Activated T-cell treated with anti-CD3 and anti-CD28 coated beads, Interleukin-2, amount 50 U/mL, for 72 hours (primary cell): ENCODE results near the gene RPL35A. TPM values are rescaled to one million over a fixed set of nuclear protein-coding genes. Genes with fewer than 3 reads are reported as not detected.
"Not testable (repeated sequence)": the region's sequence is repeated elsewhere in the genome, so short reads cannot be mapped to it uniquely, and the experiment has no call there.

Source experiments
- ATAC-seq, 2 donors: fragments of 150-1000 bp; cut with Tn5 transposase; replicated peaks in 1 of 2; 2 replicates each; pipeline ENCODE4 v1.10.0; 2021; ENCODE audit warnings: moderate library complexity in 2 of 2, mild to moderate bottlenecking in 1 of 2
- DNase-seq, 2 donors: peaks; one replicate each; pipeline ENCODE4 v3.0.0; 2021 to 2022; ENCODE audit warnings: mixed read lengths in 1 of 2
- H3K27ac Mint-ChIP-seq: one replicate; pipeline ENCODE4 v1.8.0; 2022; ENCODE audit warnings: mild to moderate bottlenecking, moderate library complexity, mixed read lengths
- H3K27me3 Mint-ChIP-seq: one replicate; pipeline ENCODE4 v1.8.0; 2022; ENCODE audit warnings: low read depth, mixed read lengths
- H3K36me3 Mint-ChIP-seq, 2 donors: one replicate each; pipeline ENCODE4 v1.8.0; 2022; ENCODE audit warnings: mixed read lengths in 2 of 2, mild to moderate bottlenecking in 1 of 2; ENCODE audit not compliant: insufficient read depth in 2 of 2
- H3K4me1 Mint-ChIP-seq: one replicate; pipeline ENCODE4 v1.8.0; 2022; ENCODE audit warnings: low read depth, mixed read lengths
- H3K4me3 Mint-ChIP-seq, 2 donors: one replicate each; pipeline ENCODE4 v1.8.0; 2022; ENCODE audit warnings: mild to moderate bottlenecking in 2 of 2, mixed read lengths in 2 of 2, moderate library complexity in 2 of 2
- H3K9me3 Mint-ChIP-seq, 2 donors: one replicate each; pipeline ENCODE4 v1.8.0; 2022; ENCODE audit warnings: mixed read lengths in 2 of 2
- total RNA-seq, 2 donors: library from RNA; stranded (reverse); gene quantifications; one replicate each; pipeline ENCODE4 v1.2.3, GENCODE V29; 2022

The RPL35A gene
- total RNA-seq, 2 donors from 2014 or later: 1,788 to 1,874 TPM

GRCh38 chr3:197958346-197958745 lies 8.4 kb downstream of the RPL35A start:
- peaks cover 73% of the 10 kb centered on the region for H3K4me1 Mint-ChIP-seq
- peak overlapping the region; percentile 5 for H3K27ac Mint-ChIP-seq
- H3K4me3 Mint-ChIP-seq: peak overlapping the region; percentile 89 to 94
- DNase-seq (no peak), ATAC-seq (no peak)
- H3K9me3 Mint-ChIP-seq: no peaks in the 10 kb centered on the region
- no peaks in the 10 kb centered on the region for H3K27me3 Mint-ChIP-seq
- peaks cover 9 to 30% of the 10 kb centered on the region in 2 donors for H3K36me3 Mint-ChIP-seq

- not testable (repeated sequence) for ATAC-seq, H3K27me3 Mint-ChIP-seq, H3K9me3 Mint-ChIP-seq, DNase-seq
- peak overlapping the region; percentile 89 to 94 for H3K4me3 Mint-ChIP-seq
- H3K27ac Mint-ChIP-seq: peak overlapping the region; percentile 93
- H3K36me3 Mint-ChIP-seq: peaks cover 4 to 25% of the 10 kb centered on the region in 2 donors
- H3K4me1 Mint-ChIP-seq: peaks cover 71% of the 10 kb centered on the region
Observed at GRCh38 chr3:197958848-197959247, 8.9 kb downstream of the RPL35A start.

- Mint-ChIP-seq H3K4me3 (peak overlapping the region; percentile 89 to 94), H3K9me3 (no peaks in the 10 kb centered on the region), H3K4me1 (peaks cover 66% of the 10 kb centered on the region), H3K36me3 (peaks cover 2 to 19% of the 10 kb centered on the region in 2 donors), H3K27me3 (no peaks in the 10 kb centered on the region), H3K27ac (peak overlapping the region; percentile 93)
- DNase-seq (no peak), ATAC-seq (no peak)
Observed at GRCh38 chr3:197959500-197959890, 9.5 kb downstream of the RPL35A start.

GRCh38 chr3:197959891-197960693 lies 10.1 kb downstream of the RPL35A start, which contains the start of gene LMLN:
Gene LMLN (plus strand): TSS chr3:197960217. CDS start chr3:197960246, 29 bp downstream.
- Mint-ChIP-seq H3K27me3 (no peaks in the 10 kb centered on the region), H3K9me3 (no peaks in the 10 kb centered on the region), H3K27ac (peak within 1 kb of the TSS; percentile 93), H3K4me1 (peaks cover 60% of the 10 kb centered on the region), H3K4me3 (peak within 1 kb of the TSS; percentile 89 to 94), H3K36me3 (peaks cover 2 to 14% of the 10 kb centered on the region in 2 donors)
- ATAC-seq (peak; percentile 92 to 93), DNase-seq (peak; percentile 97)

GRCh38 chr3:197960694-197961581 lies 10.9 kb downstream of the RPL35A start:
- H3K4me3 Mint-ChIP-seq: peak overlapping the region; percentile 89 to 94
- H3K27me3 Mint-ChIP-seq: no peaks in the 10 kb centered on the region
- H3K4me1 Mint-ChIP-seq: peaks cover 58% of the 10 kb centered on the region
- peak overlapping the region; percentile 93 for H3K27ac Mint-ChIP-seq
- ATAC-seq (peak in 1 of 2 donors; percentile 67), DNase-seq (peak; percentile 62 to 66)
- H3K36me3 Mint-ChIP-seq: peaks cover 2 to 10% of the 10 kb centered on the region in 2 donors
- no peaks in the 10 kb centered on the region for H3K9me3 Mint-ChIP-seq

- ATAC-seq: no peak
- H3K4me3 Mint-ChIP-seq: peak overlapping the region; percentile 89 to 94
- H3K36me3 Mint-ChIP-seq: peaks cover 2 to 7% of the 10 kb centered on the region in 2 donors
- no peak for DNase-seq
- H3K9me3 Mint-ChIP-seq: no peaks in the 10 kb centered on the region
- H3K27ac Mint-ChIP-seq: peak overlapping the region; percentile 92
- peaks cover 58% of the 10 kb centered on the region for H3K4me1 Mint-ChIP-seq
- no peaks in the 10 kb centered on the region for H3K27me3 Mint-ChIP-seq
Observed at GRCh38 chr3:197961582-197961945, 11.6 kb downstream of the RPL35A start.

- peaks cover 5 to 8% of the 10 kb centered on the region in 2 donors for H3K36me3 Mint-ChIP-seq
- H3K9me3 Mint-ChIP-seq: peaks cover 3 to 8% of the 10 kb centered on the region in 2 donors
- H3K4me3 Mint-ChIP-seq: no peak overlapping the region
- peaks cover 45% of the 10 kb centered on the region for H3K4me1 Mint-ChIP-seq
- no peaks in the 10 kb centered on the region for H3K27me3 Mint-ChIP-seq
- DNase-seq (no peak), ATAC-seq (no peak)
- no peak overlapping the region for H3K27ac Mint-ChIP-seq
Observed at GRCh38 chr3:197963019-197963637, 13.1 kb downstream of the RPL35A start.

- H3K4me1 Mint-ChIP-seq, H3K27me3 Mint-ChIP-seq, H3K36me3 Mint-ChIP-seq, H3K27ac Mint-ChIP-seq, H3K4me3 Mint-ChIP-seq, DNase-seq, ATAC-seq: not testable (repeated sequence)
- H3K9me3 Mint-ChIP-seq: peaks cover 3 to 10% of the 10 kb centered on the region in 2 donors
Observed at GRCh38 chr3:197967337-197967989, 17.5 kb downstream of the RPL35A start.

- Mint-ChIP-seq H3K36me3 (peaks cover 5 to 11% of the 10 kb centered on the region in 2 donors), H3K4me3 (no peak overlapping the region)
- ATAC-seq: no peak
Observed at GRCh38 chr3:197970588-197970987, 20.6 kb downstream of the RPL35A start.

GRCh38 chr3:197974016-197974415 lies 24.0 kb downstream of the RPL35A start:
- H3K9me3 Mint-ChIP-seq: peaks cover 0 to 2% of the 10 kb centered on the region in 2 donors
- H3K36me3 Mint-ChIP-seq: peaks cover 2 to 8% of the 10 kb centered on the region in 2 donors
- no peak overlapping the region for H3K27ac Mint-ChIP-seq
- H3K4me1 Mint-ChIP-seq: no peaks in the 10 kb centered on the region
- ATAC-seq (no peak), DNase-seq (no peak)
- no peaks in the 10 kb centered on the region for H3K27me3 Mint-ChIP-seq
- H3K4me3 Mint-ChIP-seq: no peak overlapping the region

More at GRCh38 chr3:197970588-197970987, 20.6 kb downstream of the RPL35A start:
- Mint-ChIP-seq H3K27me3 (no peaks in the 10 kb centered on the region), H3K9me3 (peaks cover 3 to 10% of the 10 kb centered on the region in 2 donors), H3K4me1 (no peaks in the 10 kb centered on the region), H3K27ac (no peak overlapping the region)
- no peak for DNase-seq

- H3K27me3 Mint-ChIP-seq: no peaks in the 10 kb centered on the region
- no peaks in the 10 kb centered on the region for H3K4me1 Mint-ChIP-seq
- no peak overlapping the region for H3K4me3 Mint-ChIP-seq
- no peak for ATAC-seq
- peaks cover 0 to 2% of the 10 kb centered on the region in 2 donors for H3K9me3 Mint-ChIP-seq
- H3K36me3 Mint-ChIP-seq: peaks cover 2 to 8% of the 10 kb centered on the region in 2 donors
- no peak overlapping the region for H3K27ac Mint-ChIP-seq
- no peak for DNase-seq
Observed at GRCh38 chr3:197975311-197975710, 25.3 kb downstream of the RPL35A start.

GRCh38 chr3:197983076-197983475 lies 33.1 kb downstream of the RPL35A start:
- Mint-ChIP-seq H3K4me1 (peaks cover 6% of the 10 kb centered on the region), H3K27me3 (no peaks in the 10 kb centered on the region), H3K36me3 (no peaks in the 10 kb centered on the region), H3K4me3 (no peak overlapping the region), H3K27ac (no peak overlapping the region), H3K9me3 (no peaks in the 10 kb centered on the region)
- ATAC-seq (no peak), DNase-seq (no peak)
